Measurements from ENCODE around the gene CREB5. TPM values are rescaled to one million over a fixed set of nuclear protein-coding genes. Genes with fewer than 3 reads are reported as not detected.

Gene CREB5
- total RNA-seq, 5 donors from 2014 or later (not counting 1 experiment from before 2014, with no cell fraction given): 0.03 to 0.58 (median 0.23) TPM

GRCh38 chr7:28841766-28842165 is 429.4 kb downstream of the CREB5 start:
- ChIA-PET POLR2A (no interaction called here), CTCF (no interaction called here)
- H3K4me3 Mint-ChIP-seq: no peak overlapping the region
- H3K4me1 Mint-ChIP-seq: no peaks in the 10 kb centered on the region
- Histone ChIP-seq H3K4me3 (ENCODE audit: control insufficient read depth in 1 of 2, extremely low read depth in 1 of 2, low read length in 1 of 2) (no peak overlapping the region), H3K4me1 (ENCODE audit: control insufficient read depth in 1 of 2, extremely low read depth in 1 of 2, insufficient read depth in 2 of 2, low read length in 2 of 2) (no peaks in the 10 kb centered on the region), H3K27ac (ENCODE audit: low read length) (no peak overlapping the region), H3K9me3 (no peaks in the 10 kb centered on the region), H3K36me3 (ENCODE audit: control insufficient read depth in 2 of 2, extremely low read depth in 1 of 2, insufficient read depth in 1 of 2, low read length in 1 of 2) (no peaks in the 10 kb centered on the region), H3K27me3 (replicated peaks in 1 of 2; ENCODE audit: control insufficient read depth in 2 of 2, extremely low read depth in 1 of 2, insufficient read depth in 2 of 2, low read length in 1 of 2) (peaks cover 0 to 5% of the 10 kb centered on the region in 2 experiments)
- H3K27ac Mint-ChIP-seq: no peak overlapping the region
- peaks cover 22 to 34% of the 10 kb centered on the region in 2 donors for H3K27me3 Mint-ChIP-seq
- no peaks in the 10 kb centered on the region for H3K36me3 Mint-ChIP-seq
- H3K9me3 Mint-ChIP-seq: no peaks in the 10 kb centered on the region
- DNase-seq: no peak
- no peak for ATAC-seq (replicated peaks in 1 of 4)

GRCh38 chr7:28842769-28843295 is 430.5 kb downstream of the CREB5 start:
- H3K36me3 Mint-ChIP-seq: no peaks in the 10 kb centered on the region
- no peak for ATAC-seq (replicated peaks in 1 of 4)
- Histone ChIP-seq H3K4me3 (ENCODE audit: control insufficient read depth in 1 of 2, extremely low read depth in 1 of 2, low read length in 1 of 2) (no peak overlapping the region), H3K9me3 (no peaks in the 10 kb centered on the region), H3K27me3 (replicated peaks in 1 of 2; ENCODE audit: control insufficient read depth in 2 of 2, extremely low read depth in 1 of 2, insufficient read depth in 2 of 2, low read length in 1 of 2) (peaks cover 0 to 6% of the 10 kb centered on the region in 2 experiments), H3K27ac (ENCODE audit: low read length) (no peak overlapping the region), H3K4me1 (ENCODE audit: control insufficient read depth in 1 of 2, extremely low read depth in 1 of 2, insufficient read depth in 2 of 2, low read length in 2 of 2) (no peaks in the 10 kb centered on the region), H3K36me3 (ENCODE audit: control insufficient read depth in 2 of 2, extremely low read depth in 1 of 2, insufficient read depth in 1 of 2, low read length in 1 of 2) (no peaks in the 10 kb centered on the region)
- no peak overlapping the region for H3K4me3 Mint-ChIP-seq
- WGBS (ENCODE audit: insufficient coverage): 89% methylated on average over 1 of the region's 1 CpG
- DNase-seq: no peak
- H3K4me1 Mint-ChIP-seq: no peaks in the 10 kb centered on the region
- H3K27me3 Mint-ChIP-seq: peaks cover 22 to 34% of the 10 kb centered on the region in 2 donors
- ChIA-PET POLR2A (no interaction called here), CTCF (no interaction called here)
- H3K27ac Mint-ChIP-seq: no peak overlapping the region
- no peaks in the 10 kb centered on the region for H3K9me3 Mint-ChIP-seq

GRCh38 chr7:28845106-28845505 is 432.8 kb downstream of the CREB5 start:
- Mint-ChIP-seq H3K4me3 (no peak overlapping the region), H3K4me1 (no peaks in the 10 kb centered on the region), H3K36me3 (no peaks in the 10 kb centered on the region), H3K27ac (no peak overlapping the region), H3K9me3 (no peaks in the 10 kb centered on the region), H3K27me3 (peaks cover 27 to 42% of the 10 kb centered on the region in 2 donors)
- ChIA-PET POLR2A (no interaction called here), CTCF (no interaction called here)
- Histone ChIP-seq H3K4me3 (ENCODE audit: control insufficient read depth in 1 of 2, extremely low read depth in 1 of 2, low read length in 1 of 2) (no peak overlapping the region), H3K9me3 (no peaks in the 10 kb centered on the region), H3K27ac (ENCODE audit: low read length) (no peak overlapping the region), H3K27me3 (replicated peaks in 1 of 2; ENCODE audit: control insufficient read depth in 2 of 2, extremely low read depth in 1 of 2, insufficient read depth in 2 of 2, low read length in 1 of 2) (peaks cover 0 to 7% of the 10 kb centered on the region in 2 experiments), H3K4me1 (ENCODE audit: control insufficient read depth in 1 of 2, extremely low read depth in 1 of 2, insufficient read depth in 2 of 2, low read length in 2 of 2) (no peaks in the 10 kb centered on the region), H3K36me3 (ENCODE audit: control insufficient read depth in 2 of 2, extremely low read depth in 1 of 2, insufficient read depth in 1 of 2, low read length in 1 of 2) (no peaks in the 10 kb centered on the region)
- DNase-seq (no peak), ATAC-seq (replicated peaks in 1 of 4) (no peak)
- WGBS (ENCODE audit: insufficient coverage): 100% methylated on average over 1 of the region's 1 CpG

GRCh38 chr7:28847176-28847575 is 434.9 kb downstream of the CREB5 start:
- DNase-seq: no peak
- CTCF ChIA-PET: interaction anchor here in 1 of 2 donors (0.6 kb wide), 1 partner anchor 451 kb away, joined by 3 read pairs; no protein-coding TSS in a partner anchor
- POLR2A ChIA-PET: no interaction called here
- Mint-ChIP-seq H3K4me1 (no peaks in the 10 kb centered on the region), H3K36me3 (no peaks in the 10 kb centered on the region), H3K4me3 (no peak overlapping the region), H3K27ac (no peak overlapping the region), H3K27me3 (peaks cover 31 to 44% of the 10 kb centered on the region in 2 donors), H3K9me3 (no peaks in the 10 kb centered on the region)
- Histone ChIP-seq H3K27me3 (replicated peaks in 1 of 2; ENCODE audit: control insufficient read depth in 2 of 2, extremely low read depth in 1 of 2, insufficient read depth in 2 of 2, low read length in 1 of 2) (peaks cover 4 to 7% of the 10 kb centered on the region in 2 experiments), H3K4me1 (ENCODE audit: control insufficient read depth in 1 of 2, extremely low read depth in 1 of 2, insufficient read depth in 2 of 2, low read length in 2 of 2) (no peaks in the 10 kb centered on the region), H3K4me3 (ENCODE audit: control insufficient read depth in 1 of 2, extremely low read depth in 1 of 2, low read length in 1 of 2) (no peak overlapping the region), H3K27ac (ENCODE audit: low read length) (no peak overlapping the region), H3K9me3 (no peaks in the 10 kb centered on the region), H3K36me3 (ENCODE audit: control insufficient read depth in 2 of 2, extremely low read depth in 1 of 2, insufficient read depth in 1 of 2, low read length in 1 of 2) (no peaks in the 10 kb centered on the region)
- no peak for ATAC-seq (replicated peaks in 1 of 4)
- 80% methylated on average over 10 of the region's 10 CpGs for WGBS (ENCODE audit: insufficient coverage)

GRCh38 chr7:28847681-28848080 is 435.4 kb downstream of the CREB5 start:
- H3K27ac Mint-ChIP-seq: no peak overlapping the region

GRCh38 chr7:28848906-28849305 is 436.6 kb downstream of the CREB5 start:
- H3K4me3 ChIP-seq (ENCODE audit: control insufficient read depth in 1 of 2, extremely low read depth in 1 of 2, low read length in 1 of 2): no peak overlapping the region
- peaks cover 2 to 4% of the 10 kb centered on the region in 2 experiments for H3K4me1 ChIP-seq (ENCODE audit: control insufficient read depth in 1 of 2, extremely low read depth in 1 of 2, insufficient read depth in 2 of 2, low read length in 2 of 2)
- H3K36me3 Mint-ChIP-seq: no peaks in the 10 kb centered on the region
- no peak overlapping the region for H3K4me3 Mint-ChIP-seq
- no peaks in the 10 kb centered on the region for H3K36me3 ChIP-seq (ENCODE audit: control insufficient read depth in 2 of 2, extremely low read depth in 1 of 2, insufficient read depth in 1 of 2, low read length in 1 of 2)
- no peak overlapping the region for H3K27ac ChIP-seq (ENCODE audit: low read length)
- H3K9me3 ChIP-seq: no peaks in the 10 kb centered on the region
- H3K27ac Mint-ChIP-seq: no peak overlapping the region
- peaks cover 8 to 11% of the 10 kb centered on the region in 2 experiments for H3K27me3 ChIP-seq (replicated peaks in 1 of 2; ENCODE audit: control insufficient read depth in 2 of 2, extremely low read depth in 1 of 2, insufficient read depth in 2 of 2, low read length in 1 of 2)
- ATAC-seq (replicated peaks in 1 of 4): no peak
- peaks cover 29 to 44% of the 10 kb centered on the region in 2 donors for H3K27me3 Mint-ChIP-seq
- H3K4me1 Mint-ChIP-seq: peaks cover 0 to 8% (median 7%) of the 10 kb centered on the region in 3 donors
- ChIA-PET CTCF (no interaction called here), POLR2A (no interaction called here)
- 80% methylated on average over 1 of the region's 15 CpGs for WGBS (ENCODE audit: insufficient coverage)
- DNase-seq: no peak
- no peaks in the 10 kb centered on the region for H3K9me3 Mint-ChIP-seq

More at GRCh38 chr7:28847681-28848080, 435.4 kb downstream of the CREB5 start:
- Mint-ChIP-seq H3K36me3 (no peaks in the 10 kb centered on the region), H3K27me3 (peaks cover 27 to 41% of the 10 kb centered on the region in 2 donors), H3K4me3 (no peak overlapping the region), H3K4me1 (no peaks in the 10 kb centered on the region), H3K9me3 (no peaks in the 10 kb centered on the region)
- Histone ChIP-seq H3K36me3 (ENCODE audit: control insufficient read depth in 2 of 2, extremely low read depth in 1 of 2, insufficient read depth in 1 of 2, low read length in 1 of 2) (no peaks in the 10 kb centered on the region), H3K27ac (ENCODE audit: low read length) (no peak overlapping the region), H3K4me1 (ENCODE audit: control insufficient read depth in 1 of 2, extremely low read depth in 1 of 2, insufficient read depth in 2 of 2, low read length in 2 of 2) (no peaks in the 10 kb centered on the region), H3K27me3 (replicated peaks in 1 of 2; ENCODE audit: control insufficient read depth in 2 of 2, extremely low read depth in 1 of 2, insufficient read depth in 2 of 2, low read length in 1 of 2) (peaks cover 6 to 7% of the 10 kb centered on the region in 2 experiments), H3K9me3 (no peaks in the 10 kb centered on the region), H3K4me3 (ENCODE audit: control insufficient read depth in 1 of 2, extremely low read depth in 1 of 2, low read length in 1 of 2) (no peak overlapping the region)
- ChIA-PET POLR2A (no interaction called here), CTCF (interaction anchor here in 1 of 2 donors (0.6 kb wide), 1 partner anchor 451 kb away, joined by 3 read pairs; no protein-coding TSS in a partner anchor)
- no peak for ATAC-seq (replicated peaks in 1 of 4)
- no peak for DNase-seq
- 84% methylated on average over 8 of the region's 13 CpGs for WGBS (ENCODE audit: insufficient coverage)

GRCh38 chr7:28850699-28851098 is 438.4 kb downstream of the CREB5 start:
- H3K27ac Mint-ChIP-seq: no peak overlapping the region
- H3K27ac ChIP-seq (ENCODE audit: low read length): no peak overlapping the region
- H3K4me1 ChIP-seq (ENCODE audit: control insufficient read depth in 1 of 2, extremely low read depth in 1 of 2, insufficient read depth in 2 of 2, low read length in 2 of 2): peaks cover 2 to 8% of the 10 kb centered on the region in 2 experiments
- no peaks in the 10 kb centered on the region for H3K36me3 ChIP-seq (ENCODE audit: control insufficient read depth in 2 of 2, extremely low read depth in 1 of 2, insufficient read depth in 1 of 2, low read length in 1 of 2)
- no peaks in the 10 kb centered on the region for H3K9me3 Mint-ChIP-seq
- no peak for ATAC-seq (replicated peaks in 1 of 4)
- DNase-seq: no peak
- no peaks in the 10 kb centered on the region for H3K9me3 ChIP-seq
- no peak overlapping the region for H3K4me3 ChIP-seq (ENCODE audit: control insufficient read depth in 1 of 2, extremely low read depth in 1 of 2, low read length in 1 of 2)
- CTCF ChIA-PET: no interaction called here
- H3K27me3 ChIP-seq (replicated peaks in 1 of 2; ENCODE audit: control insufficient read depth in 2 of 2, extremely low read depth in 1 of 2, insufficient read depth in 2 of 2, low read length in 1 of 2): peaks cover 9 to 22% of the 10 kb centered on the region in 2 experiments
- peaks cover 0 to 12% (median 11%) of the 10 kb centered on the region in 3 donors for H3K4me1 Mint-ChIP-seq
- peaks cover 37 to 44% of the 10 kb centered on the region in 2 donors for H3K27me3 Mint-ChIP-seq
- H3K36me3 Mint-ChIP-seq: no peaks in the 10 kb centered on the region
- no peak overlapping the region for H3K4me3 Mint-ChIP-seq
- POLR2A ChIA-PET: no interaction called here

All from T-cell (primary cell).